HL-60/S4 treated with retinoic acid at 250 ng/mL for 4 days and 3 days (cell line): Measurements from ENCODE around the gene STARD5.

Experiments used
- in situ Hi-C: fragments of 300-500 bp; cut with MboI; formaldehyde crosslinking; loops from 2 replicates; pipeline ENCODE4 v1.7.0; 2022; ENCODE audit warnings: low sequenced_read_pairs

The STARD5 gene

GRCh38 chr15:81313686-81314085 lies 10.3 kb downstream of the STARD5 start:
- in situ Hi-C loops, result no loop called here

GRCh38 chr15:81312790-81313543 lies 11.0 kb downstream of the STARD5 start:
- in situ Hi-C loops, result no loop called here

GRCh38 chr15:81311752-81312464 lies 12.0 kb downstream of the STARD5 start:
- in situ Hi-C loops, result no loop called here

- in situ Hi-C loops, result no loop called here
Observed at GRCh38 chr15:81310480-81310879, 13.5 kb downstream of the STARD5 start.

- in situ Hi-C loops, result no loop called here
Observed at GRCh38 chr15:81309647-81310450, 14.1 kb downstream of the STARD5 start.

- in situ Hi-C loops, result no loop called here
Observed at GRCh38 chr15:81308260-81308659, 15.7 kb downstream of the STARD5 start.

GRCh38 chr15:81304226-81304625 lies 19.7 kb downstream of the STARD5 start:
- in situ Hi-C loops, result no loop called here

- in situ Hi-C loops, result no loop called here
Observed at GRCh38 chr15:81303244-81304225, 20.4 kb downstream of the STARD5 start.

- in situ Hi-C loops, result no loop called here
Observed at GRCh38 chr15:81302701-81303109, 21.2 kb downstream of the STARD5 start.

GRCh38 chr15:81301815-81302399 lies 22.0 kb downstream of the STARD5 start:
- in situ Hi-C loops, result no loop called here

GRCh38 chr15:81301385-81301784 lies 22.6 kb downstream of the STARD5 start:
- in situ Hi-C loops, result no loop called here

GRCh38 chr15:81299630-81300273 lies 24.2 kb downstream of the STARD5 start:
- in situ Hi-C loops, result loop anchor here (5.0 kb wide), 1 partner anchor 33 kb away; no protein-coding TSS in a partner anchor

GRCh38 chr15:81299156-81299555 lies 24.8 kb downstream of the STARD5 start:
- in situ Hi-C loops, result loop anchor here (5.0 kb wide), 1 partner anchor 33 kb away; no protein-coding TSS in a partner anchor

GRCh38 chr15:81298611-81299010 lies 25.3 kb downstream of the STARD5 start:
- in situ Hi-C loops, result loop anchor here (5.0 kb wide), 1 partner anchor 34 kb away; no protein-coding TSS in a partner anchor

GRCh38 chr15:81297603-81298575 lies 26.1 kb downstream of the STARD5 start:
- in situ Hi-C loops, result loop anchor here (5.0 kb wide), 1 partner anchor 34 kb away; no protein-coding TSS in a partner anchor

GRCh38 chr15:81297147-81297572 lies 26.8 kb downstream of the STARD5 start:
- in situ Hi-C loops, result loop anchor here (5.0 kb wide), 1 partner anchor 35 kb away; no protein-coding TSS in a partner anchor

GRCh38 chr15:81296673-81297072 lies 27.3 kb downstream of the STARD5 start:
- in situ Hi-C loops, result loop anchor here (5.0 kb wide), 1 partner anchor 36 kb away; no protein-coding TSS in a partner anchor

GRCh38 chr15:81296186-81296585 lies 27.8 kb downstream of the STARD5 start:
- in situ Hi-C loops, result loop anchor here (5.0 kb wide), 1 partner anchor 36 kb away; no protein-coding TSS in a partner anchor
